Activated naive CD8-positive, alpha-beta T cell treated with anti-CD3 and anti-CD28 coated beads for 36 hours (primary cell): Measurements from ENCODE around the gene GNB1L. TPM values are rescaled to one million over a fixed set of nuclear protein-coding genes. Genes with fewer than 3 reads are reported as not detected.

Source experiments
- DNase-seq: peaks from one replicate; pipeline ENCODE4 v3.0.0; 2021
- H3K27ac Mint-ChIP-seq: one replicate; pipeline ENCODE4 v1.8.0; 2022; ENCODE audit warnings: mild to moderate bottlenecking, moderate library complexity, mixed read lengths
- H3K27me3 Mint-ChIP-seq: one replicate; pipeline ENCODE4 v1.8.0; 2022; ENCODE audit warnings: mild to moderate bottlenecking, mixed read lengths
- H3K36me3 Mint-ChIP-seq: one replicate; pipeline ENCODE4 v1.8.0; 2021; ENCODE audit warnings: mild to moderate bottlenecking, mixed read lengths
- H3K4me1 Mint-ChIP-seq: one replicate; pipeline ENCODE4 v1.8.0; 2021; ENCODE audit warnings: mixed read lengths
- H3K4me3 Mint-ChIP-seq: one replicate; pipeline ENCODE4 v1.8.0; 2022; ENCODE audit warnings: mild to moderate bottlenecking, moderate library complexity, mixed read lengths
- H3K9me3 Mint-ChIP-seq: one replicate; pipeline ENCODE4 v1.8.0; 2022; ENCODE audit warnings: mixed read lengths
- total RNA-seq, 2 experiments: library from RNA; stranded (reverse); gene quantifications; one replicate each; pipeline ENCODE4 v1.2.3, GENCODE V29; 2021

GNB1L gene
- total RNA-seq, 2 experiments from 2014 or later: 14.5 TPM

GRCh38 chr22:19821523-19822300, 33.0 kb downstream of the GNB1L start:
- Mint-ChIP-seq H3K4me3 (no peak overlapping the region), H3K36me3 (no peaks in the 10 kb centered on the region), H3K9me3 (no peaks in the 10 kb centered on the region), H3K27ac (no peak overlapping the region), H3K27me3 (no peaks in the 10 kb centered on the region), H3K4me1 (no peaks in the 10 kb centered on the region)
- no peak for DNase-seq

DNA sequence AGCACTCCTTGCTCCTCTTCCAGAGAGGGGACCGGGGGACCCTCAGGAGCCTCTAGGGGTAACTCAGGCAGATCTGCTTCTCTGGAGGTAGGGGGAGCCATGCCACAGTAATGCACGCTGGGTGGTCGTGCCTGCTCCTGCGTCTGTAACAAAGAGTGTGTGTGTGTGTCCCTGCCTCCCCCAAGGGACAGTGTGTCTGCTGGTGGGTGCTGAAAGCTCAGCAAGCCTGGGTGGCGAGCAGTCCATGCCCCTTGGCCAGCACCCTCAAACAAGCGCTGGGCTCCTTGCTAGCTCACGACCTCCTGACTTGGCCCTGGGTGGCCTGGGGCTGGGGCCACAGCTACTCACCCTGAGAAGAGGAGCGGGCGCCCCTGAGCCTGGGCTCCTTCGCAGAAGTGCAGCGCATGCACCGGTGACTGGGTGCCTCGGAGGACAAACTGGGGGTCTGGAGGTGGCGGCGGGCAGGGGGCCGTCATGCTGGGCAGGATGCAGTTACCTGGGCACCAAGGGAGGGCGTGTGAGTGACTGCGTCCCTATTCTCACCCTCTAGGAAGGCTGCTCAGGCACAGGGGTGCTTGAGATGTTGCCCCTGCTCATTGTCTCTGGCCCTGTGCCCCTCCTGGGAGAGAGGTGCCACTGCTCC, 33.7 kb downstream of the GNB1L start:
- Mint-ChIP-seq H3K9me3 (no peaks in the 10 kb centered on the region), H3K27ac (no peak overlapping the region)
- no peak for DNase-seq

GRCh38 chr22:19819911-19820879, 34.5 kb downstream of the GNB1L start:
- no peaks in the 10 kb centered on the region for H3K9me3 Mint-ChIP-seq
- H3K27me3 Mint-ChIP-seq: no peaks in the 10 kb centered on the region
- H3K4me1 Mint-ChIP-seq: no peaks in the 10 kb centered on the region
- no peak for DNase-seq
- no peaks in the 10 kb centered on the region for H3K36me3 Mint-ChIP-seq
- H3K4me3 Mint-ChIP-seq: no peak overlapping the region
- H3K27ac Mint-ChIP-seq: no peak overlapping the region

More for the DNA sequence above, 33.7 kb downstream of the GNB1L start:
- Mint-ChIP-seq H3K4me1 (no peaks in the 10 kb centered on the region), H3K36me3 (no peaks in the 10 kb centered on the region), H3K4me3 (no peak overlapping the region), H3K27me3 (no peaks in the 10 kb centered on the region)

DNA sequence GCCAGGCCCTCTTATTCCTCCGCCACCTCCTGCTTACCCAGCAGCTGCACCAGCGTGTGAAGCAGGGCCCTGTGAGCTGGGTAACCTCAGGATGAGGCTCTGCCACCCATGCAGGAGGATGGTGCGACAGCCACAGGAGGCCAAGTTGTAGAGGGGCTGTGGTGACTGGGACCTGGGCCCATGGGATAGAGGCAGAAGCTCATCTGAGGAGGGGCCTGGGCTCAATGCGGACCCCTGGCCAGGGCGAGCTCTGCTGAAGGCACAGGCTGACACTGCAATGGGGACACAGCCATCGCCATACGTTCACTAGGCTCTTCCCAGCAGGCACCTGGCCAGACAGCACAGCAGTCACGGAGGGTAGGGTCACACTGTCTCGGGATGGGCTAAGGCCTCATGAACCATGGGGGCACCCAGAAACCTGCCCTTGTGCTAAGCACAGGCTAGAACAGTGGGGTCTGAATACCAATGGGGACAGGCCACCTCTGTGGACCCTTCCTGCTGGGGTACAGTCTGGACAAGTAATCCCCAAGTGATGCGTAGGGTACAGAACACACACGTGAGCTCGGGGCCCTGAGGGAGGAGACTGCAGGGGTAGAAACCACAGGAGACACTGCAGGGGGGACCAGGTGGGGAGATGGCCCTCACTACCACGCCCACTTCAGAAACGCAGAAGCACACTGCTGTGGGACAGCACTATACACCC, 35.3 kb downstream of the GNB1L start:
- peaks cover 2% of the 10 kb centered on the region for H3K36me3 Mint-ChIP-seq
- H3K27me3 Mint-ChIP-seq: no peaks in the 10 kb centered on the region
- H3K4me3 Mint-ChIP-seq: no peak overlapping the region
- H3K27ac Mint-ChIP-seq: no peak overlapping the region
- no peak for DNase-seq
- H3K9me3 Mint-ChIP-seq: no peaks in the 10 kb centered on the region
- H3K4me1 Mint-ChIP-seq: no peaks in the 10 kb centered on the region

GRCh38 chr22:19818324-19819207, 36.1 kb downstream of the GNB1L start:
- Mint-ChIP-seq H3K4me3 (no peak overlapping the region), H3K9me3 (no peaks in the 10 kb centered on the region), H3K27ac (no peak overlapping the region), H3K36me3 (peaks cover 2% of the 10 kb centered on the region), H3K27me3 (no peaks in the 10 kb centered on the region), H3K4me1 (no peaks in the 10 kb centered on the region)
- no peak for DNase-seq

GRCh38 chr22:19816372-19817119, 38.1 kb downstream of the GNB1L start:
- DNase-seq: no peak
- Mint-ChIP-seq H3K4me1 (no peaks in the 10 kb centered on the region), H3K27me3 (no peaks in the 10 kb centered on the region), H3K27ac (no peak overlapping the region), H3K4me3 (no peak overlapping the region), H3K36me3 (peaks cover 3% of the 10 kb centered on the region), H3K9me3 (no peaks in the 10 kb centered on the region)

DNA sequence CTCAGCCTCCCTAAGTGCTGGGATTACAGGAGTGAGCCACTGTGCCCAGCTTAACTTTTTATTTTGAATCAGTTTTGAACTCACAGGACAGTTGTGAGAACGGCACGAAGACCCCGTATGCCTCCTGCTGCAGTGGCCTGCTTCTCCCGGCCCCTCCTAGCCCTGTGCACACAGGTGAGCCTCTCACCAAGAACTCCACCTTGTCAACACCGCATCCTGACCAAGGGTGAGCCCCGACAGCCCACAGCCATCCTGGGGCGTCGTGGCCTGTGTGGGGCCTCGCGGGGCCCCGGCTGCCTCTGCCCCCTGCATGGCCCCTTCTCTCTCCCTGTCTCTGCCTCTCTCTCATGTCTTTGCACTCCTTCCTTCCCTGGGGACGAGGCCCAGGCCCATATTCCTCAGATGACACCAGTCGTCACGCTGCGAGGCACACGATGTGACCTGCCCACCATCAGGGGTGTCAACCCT, 38.8 kb downstream of the GNB1L start:
- Mint-ChIP-seq H3K9me3 (no peaks in the 10 kb centered on the region), H3K4me3 (no peak overlapping the region), H3K27ac (no peak overlapping the region), H3K27me3 (no peaks in the 10 kb centered on the region), H3K4me1 (peaks cover 2% of the 10 kb centered on the region), H3K36me3 (peaks cover 3% of the 10 kb centered on the region)
- DNase-seq: no peak

GRCh38 chr22:19815093-19815822, 39.4 kb downstream of the GNB1L start:
- Mint-ChIP-seq H3K4me3 (no peak overlapping the region), H3K27me3 (no peaks in the 10 kb centered on the region), H3K4me1 (peaks cover 5% of the 10 kb centered on the region), H3K9me3 (no peaks in the 10 kb centered on the region), H3K27ac (no peak overlapping the region), H3K36me3 (peaks cover 3% of the 10 kb centered on the region)
- DNase-seq: no peak

DNA sequence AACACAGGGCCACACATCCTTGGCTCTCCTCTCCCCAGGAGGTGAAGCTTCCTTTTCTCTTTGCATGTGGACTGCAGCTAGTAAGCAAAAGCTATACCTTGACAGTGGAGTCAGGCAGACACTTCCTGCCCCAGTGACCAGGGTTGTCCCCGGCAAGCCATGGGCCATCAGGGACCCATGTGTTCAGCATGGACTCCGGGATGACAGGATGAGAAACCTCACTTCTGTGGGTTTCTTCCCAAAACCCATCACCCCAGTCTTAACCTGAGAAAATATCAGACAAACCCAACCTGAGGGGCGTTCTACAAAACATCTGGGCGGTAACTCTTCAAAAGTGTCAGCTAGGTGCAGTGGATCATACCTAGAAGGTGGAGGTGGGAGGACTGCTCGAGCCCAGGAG, 40.2 kb downstream of the GNB1L start:
- Mint-ChIP-seq H3K27me3 (no peaks in the 10 kb centered on the region), H3K36me3 (peaks cover 3% of the 10 kb centered on the region), H3K9me3 (no peaks in the 10 kb centered on the region), H3K27ac (no peak overlapping the region), H3K4me1 (peaks cover 5% of the 10 kb centered on the region), H3K4me3 (no peak overlapping the region)
- DNase-seq: no peak

- no peaks in the 10 kb centered on the region for H3K9me3 Mint-ChIP-seq
- peaks cover 5% of the 10 kb centered on the region for H3K4me1 Mint-ChIP-seq
- DNase-seq: no peak
- H3K36me3 Mint-ChIP-seq: peaks cover 3% of the 10 kb centered on the region
- H3K4me3 Mint-ChIP-seq: no peak overlapping the region
- no peaks in the 10 kb centered on the region for H3K27me3 Mint-ChIP-seq
- H3K27ac Mint-ChIP-seq: no peak overlapping the region
These were observed 41.8 kb downstream of the GNB1L start for GRCh38 chr22:19812910-19813309.

DNA sequence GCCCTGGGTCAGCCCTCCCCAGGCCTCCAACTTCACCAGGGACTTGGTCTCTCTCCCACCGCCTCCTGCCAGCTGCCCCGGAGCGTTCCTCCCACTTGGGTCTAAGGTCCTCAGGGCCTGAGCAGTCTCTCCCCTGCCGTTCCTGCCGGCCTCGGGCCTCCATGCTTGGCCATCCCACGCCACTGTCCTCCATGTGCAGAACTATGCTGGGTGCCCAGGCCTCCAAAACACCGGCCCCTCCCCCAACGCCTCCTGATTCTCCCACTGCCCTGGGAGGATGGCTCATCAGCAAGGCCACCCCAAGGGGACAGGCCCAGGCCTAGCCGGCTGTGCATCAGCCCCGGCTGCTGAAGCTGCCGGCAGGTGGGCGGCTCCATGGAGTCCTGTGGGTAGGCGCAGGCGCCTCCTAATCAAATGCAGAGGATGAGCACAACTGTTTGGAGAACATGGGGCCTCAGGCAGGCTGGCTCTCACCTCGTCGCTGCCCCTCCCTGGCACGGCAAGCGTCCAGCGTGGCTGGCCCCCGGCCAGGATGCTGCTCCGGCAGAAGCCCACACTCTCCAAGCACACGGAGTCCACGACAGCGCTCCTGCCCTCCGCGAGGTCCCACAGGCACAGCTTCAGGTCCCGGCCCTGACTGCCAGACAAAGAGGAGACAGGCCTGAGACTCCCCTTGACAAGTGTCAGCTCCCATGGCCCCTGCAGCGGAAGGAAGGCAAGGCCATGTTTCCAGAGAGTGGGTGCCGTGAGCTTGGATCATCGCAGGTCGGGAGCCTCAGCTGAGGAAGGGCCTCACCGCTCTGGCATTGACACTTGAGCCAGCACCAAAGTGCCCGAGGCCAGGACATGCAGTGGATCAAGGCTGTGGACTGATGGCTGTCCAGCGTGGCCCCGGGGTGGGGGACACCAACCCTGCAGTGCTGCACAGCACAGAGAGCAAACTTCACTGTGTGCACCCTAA, 42.6 kb downstream of the GNB1L start:
- H3K36me3 Mint-ChIP-seq: peaks cover 3% of the 10 kb centered on the region
- no peaks in the 10 kb centered on the region for H3K9me3 Mint-ChIP-seq
- H3K27ac Mint-ChIP-seq: no peak overlapping the region
- no peaks in the 10 kb centered on the region for H3K27me3 Mint-ChIP-seq
- DNase-seq: no peak
- H3K4me3 Mint-ChIP-seq: no peak overlapping the region
- H3K4me1 Mint-ChIP-seq: peaks cover 5% of the 10 kb centered on the region

GRCh38 chr22:19811211-19811621, 43.5 kb downstream of the GNB1L start:
- Mint-ChIP-seq H3K9me3 (no peaks in the 10 kb centered on the region), H3K27me3 (no peaks in the 10 kb centered on the region), H3K4me1 (peaks cover 5% of the 10 kb centered on the region), H3K4me3 (no peak overlapping the region), H3K36me3 (peaks cover 3% of the 10 kb centered on the region), H3K27ac (no peak overlapping the region)
- DNase-seq: no peak
